GM21825 (cell line): Measurements from ENCODE around the gene TNNI3K.

Experiments used
- ATAC-seq: cut with Tn5 transposase; IDR thresholded peaks from one replicate; pipeline ENCODE4 v1.9.1; 2021; ENCODE audit warnings: mild to moderate bottlenecking, moderate library complexity; ENCODE audit not compliant: unreplicated experiment

The TNNI3K gene

GRCh38 chr1:74314438-74314837, 79.3 kb downstream of the TNNI3K start:
- ATAC-seq, result no peak

DNA sequence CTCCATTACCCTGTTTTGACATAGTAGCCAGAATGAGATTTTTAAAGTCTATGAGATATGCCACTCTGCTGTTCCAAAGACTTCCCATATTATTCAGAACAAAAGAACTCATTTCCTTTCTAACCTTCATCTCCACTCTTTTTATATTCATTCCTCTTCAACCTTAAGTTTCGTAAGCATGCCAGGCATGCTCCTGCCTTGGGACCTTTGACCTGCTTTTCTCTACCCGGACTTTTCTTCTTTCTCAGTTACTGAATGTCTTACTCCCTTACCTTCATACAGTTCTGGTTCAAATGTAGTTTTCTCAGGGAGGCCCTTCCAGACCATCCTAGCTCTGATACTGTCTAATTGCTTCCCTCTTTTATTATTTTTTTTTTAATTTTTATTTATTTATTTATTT, 81.1 kb downstream of the TNNI3K start:
- no peak for ATAC-seq

- no peak for ATAC-seq
These were observed 82.5 kb downstream of the TNNI3K start for GRCh38 chr1:74317663-74318062.

DNA sequence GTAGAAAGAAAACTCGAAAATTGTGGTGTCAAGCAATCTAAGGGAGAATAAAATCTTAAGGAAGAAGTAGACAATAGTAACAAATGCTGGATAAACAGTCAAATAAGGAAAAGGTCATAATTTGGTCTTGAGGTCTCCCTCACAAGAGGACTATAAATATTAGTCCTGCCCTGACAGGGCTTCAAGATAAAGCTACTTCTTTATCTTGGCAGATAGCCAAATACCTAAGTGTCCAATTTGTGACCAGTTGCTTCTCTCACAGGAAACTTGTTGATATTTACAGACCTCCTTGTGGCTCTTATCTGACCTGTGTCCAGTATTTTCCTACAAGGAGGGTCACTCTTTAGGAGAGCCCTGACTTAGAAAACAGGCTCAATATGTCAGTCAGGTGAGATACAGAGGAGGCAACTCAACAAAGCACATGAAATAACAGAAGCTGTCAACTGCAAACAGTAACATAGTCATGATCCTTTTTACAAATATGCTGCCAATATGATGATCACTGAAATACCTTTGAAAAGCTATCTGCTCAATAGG, 88.8 kb downstream of the TNNI3K start:
- ATAC-seq, result no peak

- no peak for ATAC-seq
These were observed 89.7 kb downstream of the TNNI3K start for GRCh38 chr1:74324684-74325448.

DNA sequence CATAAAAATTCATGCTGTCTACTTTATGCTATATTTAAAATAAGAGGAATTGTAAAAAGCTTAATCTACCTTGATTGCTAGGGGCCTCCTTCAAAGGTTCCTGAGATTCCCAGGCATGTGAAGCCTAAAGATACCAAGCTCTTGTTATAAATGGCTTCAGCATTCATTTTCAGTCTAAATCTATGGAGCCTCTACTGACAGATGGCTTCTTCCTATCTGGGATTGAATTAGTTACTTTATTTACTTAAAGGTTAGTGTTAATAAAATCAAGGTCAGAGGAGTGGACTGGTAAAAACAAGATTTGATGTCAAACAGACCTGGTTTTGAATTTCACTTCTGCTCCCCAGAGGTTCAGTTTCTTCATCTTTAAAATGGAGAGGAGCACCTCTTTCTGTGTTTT, 93.7 kb downstream of the TNNI3K start:
- no peak for ATAC-seq

GRCh38 chr1:74333244-74333643, 98.1 kb downstream of the TNNI3K start:
- ATAC-seq, result no peak

DNA sequence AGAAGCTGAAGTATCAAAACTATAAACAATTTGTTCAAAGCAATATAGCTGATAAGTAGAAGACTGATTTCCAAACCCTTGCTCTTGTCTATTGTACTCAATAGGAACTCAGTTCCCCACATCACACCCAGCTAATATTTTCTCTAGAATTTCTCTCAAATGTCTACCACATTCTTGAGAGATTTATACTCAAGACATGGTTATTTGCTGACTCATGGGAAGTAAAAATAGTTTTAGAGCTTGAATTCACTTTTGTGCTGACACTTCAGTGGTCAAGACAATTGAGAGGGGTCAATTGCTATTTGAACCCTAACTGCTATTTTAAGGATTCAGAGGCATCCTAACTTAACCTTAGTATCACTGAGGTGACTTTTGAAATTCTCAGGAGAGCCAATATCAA, 99.0 kb downstream of the TNNI3K start:
- no peak for ATAC-seq

GRCh38 chr1:74340656-74341055, 105.5 kb downstream of the TNNI3K start:
- no peak for ATAC-seq

DNA sequence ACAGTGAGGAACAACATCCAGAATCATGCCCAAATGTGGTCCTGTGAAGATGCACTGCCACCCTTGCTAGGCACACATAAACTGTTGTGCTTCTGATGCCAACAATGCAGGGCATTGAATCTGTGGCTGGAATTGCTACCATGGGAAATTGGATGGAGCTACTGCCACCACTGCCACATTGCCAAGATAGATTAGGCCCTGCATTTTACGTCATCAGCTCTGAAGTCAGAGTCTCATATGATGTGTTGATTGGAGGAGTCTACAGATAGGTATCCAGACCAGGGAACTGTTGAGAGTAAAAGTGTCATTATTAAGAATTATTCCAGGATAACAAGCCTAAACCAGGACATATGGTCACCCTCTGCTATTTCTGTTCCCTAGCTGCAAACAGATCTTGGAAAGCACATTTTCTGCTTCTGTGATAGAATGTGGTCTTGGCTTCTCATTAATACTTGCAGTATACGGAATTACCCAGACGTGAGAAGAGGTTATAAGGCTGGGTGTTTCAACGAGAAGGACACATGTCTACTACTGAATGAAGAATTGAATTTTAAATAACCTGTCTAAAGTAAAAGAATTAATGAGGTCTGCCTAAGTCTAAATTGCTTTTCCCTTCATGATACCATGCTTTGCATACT, 106.6 kb downstream of the TNNI3K start:
- ATAC-seq, result no peak

GRCh38 chr1:74343216-74343615, 108.0 kb downstream of the TNNI3K start:
- ATAC-seq, result no peak

DNA sequence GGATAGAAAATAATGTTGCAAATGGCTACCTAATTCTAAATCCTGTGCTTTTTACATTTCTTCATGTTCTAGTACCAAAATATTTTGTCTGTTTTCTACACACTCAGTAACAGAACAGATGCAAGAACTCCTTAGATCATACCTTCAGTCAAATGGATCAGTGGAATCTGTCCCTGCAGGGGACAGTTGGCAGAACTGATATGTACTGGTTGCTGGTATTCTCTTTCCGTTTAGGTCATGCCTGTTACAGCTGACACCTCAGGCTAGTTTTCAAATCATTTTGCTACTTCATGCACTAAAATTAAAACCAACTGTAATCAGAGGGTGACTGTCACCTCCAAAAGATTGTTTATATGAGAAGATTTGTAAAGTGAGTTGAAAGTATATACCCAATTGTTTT, 109.2 kb downstream of the TNNI3K start:
- no peak for ATAC-seq

- ATAC-seq, result no peak
These were observed 121.3 kb downstream of the TNNI3K start for GRCh38 chr1:74356493-74356892.

- no peak for ATAC-seq
These were observed 122.0 kb downstream of the TNNI3K start for GRCh38 chr1:74357150-74357549.

DNA sequence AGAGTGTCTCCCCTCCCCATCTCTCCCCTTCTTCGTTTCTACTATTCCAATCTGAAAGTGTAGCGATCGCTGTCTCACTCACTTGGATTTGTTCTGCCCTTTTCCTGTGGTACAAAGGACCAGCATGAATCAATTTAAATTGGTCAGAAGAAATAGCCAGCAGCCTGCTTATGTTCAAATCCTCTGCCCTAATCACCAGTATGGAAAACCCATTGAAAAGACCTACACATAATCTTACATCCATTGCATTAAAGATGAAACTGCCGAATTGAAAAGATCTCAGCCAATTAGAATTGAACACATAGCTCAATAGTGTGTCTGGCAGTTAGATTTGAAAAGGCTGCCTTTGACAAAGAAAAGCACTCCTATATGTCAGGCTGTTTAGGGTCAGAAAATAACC, 122.6 kb downstream of the TNNI3K start:
- no peak for ATAC-seq

- no peak for ATAC-seq
These were observed 127.5 kb downstream of the TNNI3K start for GRCh38 chr1:74362691-74363090.

DNA sequence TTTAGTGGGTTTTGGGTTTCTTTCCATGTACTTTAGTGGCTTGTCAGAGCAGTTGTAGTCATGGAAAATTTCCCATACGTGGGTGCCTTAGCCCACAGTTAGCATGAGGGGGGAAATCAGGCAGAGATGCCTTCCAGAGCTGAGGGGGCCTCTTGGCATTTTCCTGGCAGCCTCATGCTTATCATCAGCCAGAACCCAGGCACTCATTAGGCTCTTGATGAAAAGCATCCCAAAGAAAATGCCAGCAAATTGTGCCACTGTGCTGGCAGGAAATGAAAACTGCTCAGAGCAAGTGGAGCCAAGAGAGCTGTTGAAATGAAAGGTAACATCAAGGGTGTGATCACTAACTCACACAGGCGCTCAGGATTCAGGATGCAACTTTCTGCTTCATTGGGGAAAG, 128.0 kb downstream of the TNNI3K start:
- no peak for ATAC-seq

GRCh38 chr1:74367175-74367813, 132.1 kb downstream of the TNNI3K start:
- ATAC-seq, result no peak

DNA sequence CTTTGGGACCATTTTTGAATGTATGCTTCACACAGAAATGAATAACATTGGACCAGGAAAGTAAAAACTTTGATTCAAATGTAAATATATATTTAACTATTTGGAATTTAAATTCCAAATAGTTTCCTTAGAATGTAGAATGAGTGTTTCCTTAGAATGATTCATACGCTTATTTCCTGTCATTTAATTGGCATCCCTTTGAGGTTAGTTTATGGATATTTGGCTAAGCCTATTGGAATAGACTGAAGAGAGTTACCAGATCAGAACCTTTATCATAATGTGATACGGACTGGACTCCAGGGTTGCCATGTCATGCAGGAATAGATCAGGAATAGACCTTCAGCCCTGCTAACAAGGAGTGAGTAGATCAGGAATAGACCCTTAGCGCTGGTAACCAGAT, 133.1 kb downstream of the TNNI3K start:
- ATAC-seq, result no peak

DNA sequence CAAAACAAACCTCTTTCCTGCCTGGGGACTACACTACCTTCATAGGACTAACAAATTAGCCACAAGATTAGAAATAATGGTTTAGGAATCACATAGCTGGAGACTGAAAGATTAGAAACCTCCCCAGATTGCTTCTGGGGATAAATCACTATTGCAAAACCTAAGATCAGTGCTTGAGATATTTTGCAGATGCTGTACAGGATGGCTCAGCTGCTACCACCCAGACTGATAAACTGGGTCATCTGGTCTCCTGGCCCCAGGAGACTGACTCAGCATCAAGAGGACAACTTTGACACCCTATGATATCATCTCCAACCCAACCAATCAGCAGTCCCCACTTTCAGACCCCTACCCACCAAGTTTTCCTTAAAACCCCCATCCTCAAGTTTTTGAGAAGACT, 140.2 kb downstream of the TNNI3K start:
- ATAC-seq, result no peak

DNA sequence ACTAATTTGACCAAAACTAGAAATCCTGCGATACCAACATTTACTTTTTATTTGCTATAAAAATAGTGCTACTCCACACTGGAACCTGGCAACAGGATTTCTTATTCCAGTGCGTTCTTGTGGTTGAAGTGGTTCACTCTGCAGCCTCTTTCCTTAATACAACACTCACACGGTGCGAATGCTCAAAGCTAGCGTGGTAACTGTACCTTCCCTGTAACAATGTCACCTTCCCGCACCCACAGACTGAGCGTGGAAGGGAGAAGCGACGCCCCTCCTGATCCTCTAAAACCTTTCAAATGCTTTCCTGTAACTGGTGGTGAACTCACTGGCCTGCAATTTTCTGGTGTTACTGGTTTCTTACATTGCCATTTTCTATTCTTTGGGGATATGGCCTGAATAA, 145.1 kb downstream of the TNNI3K start:
- no peak for ATAC-seq

- ATAC-seq, result no peak
These were observed 153.7 kb downstream of the TNNI3K start for GRCh38 chr1:74388855-74389254.
